ENCODE data around the gene CGNL1. TPM values are rescaled to one million over a fixed set of nuclear protein-coding genes. Genes with fewer than 3 reads are reported as not detected.

The CGNL1 gene
- total RNA-seq, 4 donors from 2014 or later: 1.6 to 3.3 (median 2.6) TPM

- TF ChIP-seq, protein P1, sequence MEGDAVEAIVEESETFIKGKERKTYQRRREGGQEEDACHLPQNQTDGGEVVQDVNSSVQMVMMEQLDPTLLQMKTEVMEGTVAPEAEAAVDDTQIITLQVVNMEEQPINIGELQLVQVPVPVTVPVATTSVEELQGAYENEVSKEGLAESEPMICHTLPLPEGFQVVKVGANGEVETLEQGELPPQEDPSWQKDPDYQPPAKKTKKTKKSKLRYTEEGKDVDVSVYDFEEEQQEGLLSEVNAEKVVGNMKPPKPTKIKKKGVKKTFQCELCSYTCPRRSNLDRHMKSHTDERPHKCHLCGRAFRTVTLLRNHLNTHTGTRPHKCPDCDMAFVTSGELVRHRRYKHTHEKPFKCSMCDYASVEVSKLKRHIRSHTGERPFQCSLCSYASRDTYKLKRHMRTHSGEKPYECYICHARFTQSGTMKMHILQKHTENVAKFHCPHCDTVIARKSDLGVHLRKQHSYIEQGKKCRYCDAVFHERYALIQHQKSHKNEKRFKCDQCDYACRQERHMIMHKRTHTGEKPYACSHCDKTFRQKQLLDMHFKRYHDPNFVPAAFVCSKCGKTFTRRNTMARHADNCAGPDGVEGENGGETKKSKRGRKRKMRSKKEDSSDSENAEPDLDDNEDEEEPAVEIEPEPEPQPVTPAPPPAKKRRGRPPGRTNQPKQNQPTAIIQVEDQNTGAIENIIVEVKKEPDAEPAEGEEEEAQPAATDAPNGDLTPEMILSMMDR (IDR thresholded peaks at IDR 0.05; ENCODE audit: low read depth): no peak
Observed at GRCh38 chr15:57462381-57462780, 86.1 kb downstream of the CGNL1 start.

DNA sequence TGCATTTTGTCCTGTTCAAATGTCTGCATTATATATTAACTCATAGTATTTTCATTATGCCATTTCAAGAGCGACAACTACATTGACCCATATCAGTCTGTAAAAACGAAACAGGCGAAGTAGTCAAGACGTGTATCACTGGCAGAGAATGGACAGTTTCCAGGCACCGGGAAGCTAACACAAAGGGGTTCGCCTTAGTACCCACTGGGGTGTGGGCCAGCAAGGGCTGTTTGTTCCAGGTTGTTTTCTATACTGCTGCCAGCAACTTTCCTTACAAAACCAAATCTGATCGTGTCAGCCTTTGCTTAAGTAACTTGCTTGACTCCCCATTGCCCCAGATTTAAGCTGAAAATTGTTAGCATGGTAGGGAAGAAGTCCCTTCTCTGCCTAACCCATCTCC lies 87.1 kb downstream of the CGNL1 start:
- TF ChIP-seq, protein P1 (IDR thresholded peaks at IDR 0.05; ENCODE audit: low read depth): no peak

GRCh38 chr15:57464480-57464879 lies 88.2 kb downstream of the CGNL1 start:
- TF ChIP-seq, protein P1 (IDR thresholded peaks at IDR 0.05; ENCODE audit: low read depth): no peak

- TF ChIP-seq, protein P1 (IDR thresholded peaks at IDR 0.05; ENCODE audit: low read depth): no peak
Observed at GRCh38 chr15:57468486-57468885, 92.2 kb downstream of the CGNL1 start.

- TF ChIP-seq, protein P1 (IDR thresholded peaks at IDR 0.05; ENCODE audit: low read depth): no peak
Observed at GRCh38 chr15:57470543-57470942, 94.2 kb downstream of the CGNL1 start.

DNA sequence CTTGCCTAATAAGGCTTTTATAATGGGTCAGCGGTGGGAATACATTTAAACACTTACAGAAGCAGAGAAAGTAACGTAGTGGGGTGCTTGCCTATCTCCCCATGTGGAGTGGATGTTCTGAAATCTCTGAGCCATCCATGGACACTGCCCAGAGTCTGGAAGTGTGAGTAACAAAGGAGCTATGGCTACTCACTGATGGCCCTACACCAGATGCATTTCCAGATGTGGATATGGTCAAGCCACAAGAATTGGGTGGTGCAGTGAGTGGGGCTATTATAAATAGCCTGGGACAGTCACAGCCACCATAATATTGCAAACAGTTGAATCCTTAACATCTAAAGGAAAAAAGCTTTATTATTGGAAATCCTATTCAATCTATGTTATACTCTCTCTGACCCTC lies 96.6 kb downstream of the CGNL1 start:
- TF ChIP-seq, protein P1 (IDR thresholded peaks at IDR 0.05; ENCODE audit: low read depth): no peak

DNA sequence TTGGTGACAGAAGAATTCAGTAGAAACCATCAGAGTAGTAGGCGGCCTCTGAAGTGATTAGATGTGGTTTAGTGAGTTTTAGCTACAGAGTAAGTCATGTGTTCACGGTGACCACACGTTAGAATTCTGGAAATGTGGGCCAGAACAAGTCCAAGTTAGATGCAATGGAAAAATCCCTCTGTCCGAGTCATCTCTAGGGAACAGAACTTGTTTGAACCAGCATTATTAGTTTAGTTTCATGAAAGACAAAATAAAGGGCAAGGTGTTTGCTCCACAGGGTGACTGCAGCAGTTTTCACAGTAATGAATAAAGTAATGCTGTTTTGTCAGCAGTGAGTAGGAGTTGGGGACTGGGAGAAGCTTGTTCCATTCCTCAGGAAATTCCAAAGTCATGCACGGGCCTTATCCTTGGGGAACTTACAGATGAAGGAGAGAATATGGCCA lies 100.2 kb downstream of the CGNL1 start:
- TF ChIP-seq, protein P1 (IDR thresholded peaks at IDR 0.05; ENCODE audit: low read depth): no peak
